A673 (cell line): ENCODE results near the gene SERPINE1.

Source experiments
- EZH2 ChIP-seq: fragments of 200-600 bp; sonication (generic); IDR thresholded peaks from 2 replicates; pipeline ENCODE4 v1.6.1; 2017; ENCODE audit warnings: borderline replicate concordance, low read depth, mild to moderate bottlenecking, mixed read lengths, antibody characterized with exemption, low read length; ENCODE audit not compliant: poor library complexity, severe bottlenecking
- TF ChIP-seq, protein P1 (sequence below): fragments of 300-800, 200-600 bp; sonication (generic); conservative IDR thresholded peaks from 2 replicates; pipeline ENCODE4 v1.5.1; 2017; ENCODE audit warnings: low read depth, mild to moderate bottlenecking, antibody characterized with exemption, low read length, moderate library complexity, mixed read lengths

DNA sequence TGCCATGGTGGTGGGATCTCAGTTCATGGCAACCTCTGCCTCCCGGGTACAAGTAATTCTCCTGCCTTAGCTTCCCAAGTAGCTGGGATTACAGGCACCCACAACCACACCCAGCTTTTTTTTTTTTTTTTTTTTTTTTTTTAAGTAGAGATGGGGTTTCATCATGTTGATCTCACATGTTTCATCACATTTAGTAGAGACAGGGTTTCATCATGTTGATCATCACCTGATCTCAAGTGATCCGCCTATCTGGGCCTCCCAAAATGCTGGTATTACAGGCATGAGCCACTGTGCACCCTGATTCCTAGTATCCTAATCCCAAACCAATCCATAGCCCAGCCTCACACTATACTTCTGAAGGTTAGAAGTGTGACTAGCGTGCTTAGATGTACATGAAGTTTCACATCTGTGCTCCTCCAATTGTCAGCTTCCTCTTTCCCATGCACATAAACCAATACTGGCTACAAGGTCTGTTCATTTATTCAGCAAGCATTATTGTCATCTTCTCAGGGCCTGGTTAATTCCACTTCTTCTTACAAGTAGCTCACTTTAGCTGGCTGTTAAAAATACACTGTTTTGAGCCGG is 60.0 kb downstream of the SERPINE1 start:
- TF ChIP-seq, protein P1, sequence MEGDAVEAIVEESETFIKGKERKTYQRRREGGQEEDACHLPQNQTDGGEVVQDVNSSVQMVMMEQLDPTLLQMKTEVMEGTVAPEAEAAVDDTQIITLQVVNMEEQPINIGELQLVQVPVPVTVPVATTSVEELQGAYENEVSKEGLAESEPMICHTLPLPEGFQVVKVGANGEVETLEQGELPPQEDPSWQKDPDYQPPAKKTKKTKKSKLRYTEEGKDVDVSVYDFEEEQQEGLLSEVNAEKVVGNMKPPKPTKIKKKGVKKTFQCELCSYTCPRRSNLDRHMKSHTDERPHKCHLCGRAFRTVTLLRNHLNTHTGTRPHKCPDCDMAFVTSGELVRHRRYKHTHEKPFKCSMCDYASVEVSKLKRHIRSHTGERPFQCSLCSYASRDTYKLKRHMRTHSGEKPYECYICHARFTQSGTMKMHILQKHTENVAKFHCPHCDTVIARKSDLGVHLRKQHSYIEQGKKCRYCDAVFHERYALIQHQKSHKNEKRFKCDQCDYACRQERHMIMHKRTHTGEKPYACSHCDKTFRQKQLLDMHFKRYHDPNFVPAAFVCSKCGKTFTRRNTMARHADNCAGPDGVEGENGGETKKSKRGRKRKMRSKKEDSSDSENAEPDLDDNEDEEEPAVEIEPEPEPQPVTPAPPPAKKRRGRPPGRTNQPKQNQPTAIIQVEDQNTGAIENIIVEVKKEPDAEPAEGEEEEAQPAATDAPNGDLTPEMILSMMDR: no peak
- no peak for TF ChIP-seq EZH2
